Neural cell (in vitro differentiated cells): ENCODE measurements around the gene TXN. TPM values are rescaled to one million over a fixed set of nuclear protein-coding genes. Genes with fewer than 3 reads are reported as not detected.

ENCODE experiments used
- H2AFZ ChIP-seq: fragments of 200-600, 300-800 bp; sonication (generic), shearing (Covaris generic); 2 replicates; pipeline ENCODE4 v1.6.0; 2014; ENCODE audit warnings: low read depth, mild to moderate bottlenecking, antibody characterized with exemption, low read length, moderate library complexity
- H3F3A ChIP-seq: fragments of 200-600 bp; shearing (Covaris generic); 2 replicates; pipeline ENCODE4 v1.6.1; 2016; ENCODE audit warnings: mild to moderate bottlenecking, moderate library complexity, mixed read lengths, antibody characterized with exemption, low read length; ENCODE audit not compliant: insufficient read depth, poor library complexity, severe bottlenecking
- H3K27ac ChIP-seq: fragments of 200-600, 300-800 bp; sonication (generic), shearing (Covaris generic); 2 replicates; pipeline ENCODE4 v1.5.1; 2014; ENCODE audit warnings: mild to moderate bottlenecking, low read length, moderate library complexity
- H3K27me3 ChIP-seq: fragments of 300-800, 200-600 bp; sonication (generic), shearing (Covaris generic); 2 replicates; pipeline ENCODE4 v1.6.0; 2014; ENCODE audit warnings: mild to moderate bottlenecking, low read depth, low read length, moderate library complexity; ENCODE audit not compliant: insufficient read depth
- H3K36me3 ChIP-seq: fragments of 300-800, 200-600 bp; sonication (generic), shearing (Covaris generic); 2 replicates; pipeline ENCODE4 v1.5.1; 2014; ENCODE audit warnings: mild to moderate bottlenecking, antibody characterized with exemption, low read length, moderate library complexity; ENCODE audit not compliant: insufficient read depth
- H3K4me2 ChIP-seq: fragments of 300-800, 200-600 bp; sonication (generic), shearing (Covaris generic); 2 replicates; pipeline ENCODE4 v1.6.0; 2014; ENCODE audit warnings: mild to moderate bottlenecking, low read length
- H3K4me3 ChIP-seq: fragments of 300-800, 200-600 bp; sonication (generic), shearing (Covaris generic); 2 replicates; pipeline ENCODE4 v1.5.1; 2014; ENCODE audit warnings: mild to moderate bottlenecking, low read length, moderate library complexity
- H3K79me2 ChIP-seq: fragments of 200-600 bp; shearing (Covaris generic); replicated peaks from 2 replicates; pipeline ENCODE4 v1.6.0; 2014; ENCODE audit warnings: mild to moderate bottlenecking, low read length, moderate library complexity; ENCODE audit not compliant: insufficient read depth
- H3K9ac ChIP-seq: fragments of 300-800, 200-600 bp; sonication (generic), shearing (Covaris generic); 2 replicates; pipeline ENCODE4 v1.6.1; 2016; ENCODE audit warnings: mild to moderate bottlenecking, low read length, mixed read lengths
- H3K9me2 ChIP-seq: fragments of 200-600 bp; shearing (Covaris generic); 2 replicates; pipeline ENCODE4 v1.6.1; 2016; ENCODE audit warnings: mild to moderate bottlenecking, low read length, mixed read lengths; ENCODE audit not compliant: insufficient read depth
- H3K9me3 ChIP-seq: fragments of 200-600, 300-800 bp; sonication (generic), shearing (Covaris generic); 2 replicates; pipeline ENCODE4 v1.6.1; 2016; ENCODE audit warnings: mild to moderate bottlenecking, mixed run types, low read length, moderate library complexity, mixed read lengths
- H4K20me1 ChIP-seq: fragments of 200-600 bp; shearing (Covaris generic); 2 replicates; pipeline ENCODE4 v1.6.1; 2016; ENCODE audit warnings: mild to moderate bottlenecking, mixed run types; ENCODE audit not compliant: insufficient read depth
- CTCF ChIP-seq: fragments of 450-650 bp; IDR thresholded peaks from 2 replicates; pipeline ENCODE4 v1.5.1; 2014; ENCODE audit warnings: antibody characterized with exemption, mild to moderate bottlenecking, moderate library complexity; ENCODE audit not compliant: poor library complexity, severe bottlenecking
- EP300 ChIP-seq: fragments of 450-650 bp; conservative IDR thresholded peaks from 2 replicates; pipeline ENCODE4 v1.6.1; 2014; ENCODE audit warnings: antibody characterized with exemption, mild to moderate bottlenecking, moderate library complexity; ENCODE audit not compliant: poor library complexity, severe bottlenecking
- EZH2 ChIP-seq: fragments of 200-600, 300-800 bp; shearing (Covaris generic), sonication (generic); IDR thresholded peaks from 2 replicates; pipeline ENCODE4 v1.6.1; 2014; ENCODE audit warnings: antibody characterized with exemption, low read length, borderline replicate concordance, mild to moderate bottlenecking; ENCODE audit not compliant: insufficient read depth, poor library complexity, severe bottlenecking
- MXI1 ChIP-seq: fragments of 450-650 bp; conservative IDR thresholded peaks from 2 replicates; pipeline ENCODE4 v1.6.1; 2014; ENCODE audit warnings: antibody characterized with exemption, mild to moderate bottlenecking; ENCODE audit not compliant: poor library complexity, severe bottlenecking
- POLR2AphosphoS5 ChIP-seq: IDR thresholded peaks from 2 replicates; pipeline ENCODE4 v1.6.1; 2012
- RAD21 ChIP-seq: fragments of 450-650 bp; conservative IDR thresholded peaks from 2 replicates; pipeline ENCODE4 v1.6.1; 2014; ENCODE audit warnings: antibody characterized with exemption, mild to moderate bottlenecking, moderate library complexity
- REST ChIP-seq: IDR thresholded peaks from 2 replicates; pipeline ENCODE4 v1.6.1; 2012; ENCODE audit warnings: borderline replicate concordance
- SMC3 ChIP-seq: fragments of 450-650 bp; conservative IDR thresholded peaks from 2 replicates; pipeline ENCODE4 v1.6.1; 2014; ENCODE audit warnings: antibody characterized with exemption, mild to moderate bottlenecking, moderate library complexity; ENCODE audit not compliant: poor library complexity
- TAF1 ChIP-seq: IDR thresholded peaks from 2 replicates; pipeline ENCODE4 v1.6.1; 2012; ENCODE audit warnings: low read depth
- polyA plus RNA-seq: library from polyadenylated mRNA; depleted of rRNA; stranded (reverse); fragments of >200 nt; gene quantifications from 2 replicates; pipeline ENCODE4 v1.2.3, GENCODE V29; 2014

TXN gene
- polyA plus RNA-seq, 1 donor from 2014 or later = 304 TPM

GRCh38 chr9:110278080-110278707, 21.9 kb upstream of the TXN start:
- Histone ChIP-seq H3K79me2 (no peaks in the 10 kb centered on the region), H4K20me1 (no peaks in the 10 kb centered on the region), H3K4me2 (no peak overlapping the region)

GRCh38 chr9:110276781-110277180, 20.5 kb upstream of the TXN start:
- H3K9ac ChIP-seq = no peak overlapping the region
- H3K9me2 ChIP-seq = no peaks in the 10 kb centered on the region
- H3K79me2 ChIP-seq = no peaks in the 10 kb centered on the region
- H3K4me2 ChIP-seq = no peak overlapping the region
- no peaks in the 10 kb centered on the region for H3K36me3 ChIP-seq
- no peaks in the 10 kb centered on the region for H3F3A ChIP-seq
- H4K20me1 ChIP-seq = no peaks in the 10 kb centered on the region
- no peaks in the 10 kb centered on the region for H3K9me3 ChIP-seq
- H3K4me3 ChIP-seq = no peak overlapping the region
- H3K27me3 ChIP-seq = no peaks in the 10 kb centered on the region
- no peak for TF ChIP-seq MXI1
- TF ChIP-seq POLR2AphosphoS5 = no peak
- TF ChIP-seq EP300 = no peak
- TF ChIP-seq TAF1 = no peak
- H3K27ac ChIP-seq = no peak overlapping the region
- H2AFZ ChIP-seq = no peak overlapping the region

More at GRCh38 chr9:110278080-110278707, 21.9 kb upstream of the TXN start:
- H3F3A ChIP-seq = no peaks in the 10 kb centered on the region
- TF ChIP-seq MXI1 = no peak
- no peak for TF ChIP-seq SMC3
- no peak for TF ChIP-seq CTCF
- no peak for TF ChIP-seq TAF1
- no peaks in the 10 kb centered on the region for H3K27me3 ChIP-seq
- no peaks in the 10 kb centered on the region for H3K36me3 ChIP-seq
- no peak overlapping the region for H3K27ac ChIP-seq
- no peak overlapping the region for H3K9ac ChIP-seq
- H3K4me3 ChIP-seq = no peak overlapping the region
- H2AFZ ChIP-seq = no peak overlapping the region
- H3K9me2 ChIP-seq = no peaks in the 10 kb centered on the region
- no peaks in the 10 kb centered on the region for H3K9me3 ChIP-seq

GRCh38 chr9:110270211-110270995, 14.1 kb upstream of the TXN start:
- H3K79me2 ChIP-seq = no peaks in the 10 kb centered on the region
- H4K20me1 ChIP-seq = no peaks in the 10 kb centered on the region
- H3K9me2 ChIP-seq = no peaks in the 10 kb centered on the region
- no peaks in the 10 kb centered on the region for H3K36me3 ChIP-seq
- H3F3A ChIP-seq = no peaks in the 10 kb centered on the region
- no peak overlapping the region for H2AFZ ChIP-seq
- no peak overlapping the region for H3K9ac ChIP-seq
- no peaks in the 10 kb centered on the region for H3K9me3 ChIP-seq
- H3K27ac ChIP-seq = no peak overlapping the region
- TF ChIP-seq EZH2 (no peak), REST (no peak), SMC3 (no peak), POLR2AphosphoS5 (no peak), RAD21 (no peak), TAF1 (no peak), EP300 (no peak), CTCF (no peak), MXI1 (no peak)
- H3K4me3 ChIP-seq = no peak overlapping the region
- H3K27me3 ChIP-seq = no peaks in the 10 kb centered on the region
- no peak overlapping the region for H3K4me2 ChIP-seq
